ENCODE data around the gene PLK5.

PLK5 gene

DNA sequence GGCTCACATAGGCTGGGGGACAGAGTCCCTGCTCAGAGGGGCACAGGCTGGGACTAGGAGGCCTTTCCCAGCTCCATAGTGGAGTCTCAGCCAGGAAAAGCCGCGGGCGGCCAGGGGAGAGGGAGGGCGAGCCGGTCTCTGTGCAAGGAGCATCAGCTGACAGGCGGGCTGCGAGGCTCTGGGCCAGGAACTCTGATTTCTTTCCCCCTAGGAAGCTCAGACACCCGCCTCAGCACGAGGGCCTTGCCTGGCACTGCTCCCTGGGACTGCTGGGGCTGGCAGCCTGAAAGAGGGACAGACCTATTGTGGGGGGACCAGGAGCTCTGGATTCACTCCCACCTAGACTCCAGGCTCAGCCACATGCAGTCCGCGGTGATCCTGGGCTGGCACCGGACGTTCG, 2.2 kb upstream of the PLK5 start:
- TF ChIP-seq PPARA (CRISPR knock-in tag; IDR thresholded peaks at IDR 0.05; ENCODE audit: borderline replicate concordance) = no peak
- TF ChIP-seq BACH2 (CRISPR knock-in tag; IDR thresholded peaks at IDR 0.05; ENCODE audit: borderline replicate concordance) = no peak
- TF ChIP-seq, protein P1, sequence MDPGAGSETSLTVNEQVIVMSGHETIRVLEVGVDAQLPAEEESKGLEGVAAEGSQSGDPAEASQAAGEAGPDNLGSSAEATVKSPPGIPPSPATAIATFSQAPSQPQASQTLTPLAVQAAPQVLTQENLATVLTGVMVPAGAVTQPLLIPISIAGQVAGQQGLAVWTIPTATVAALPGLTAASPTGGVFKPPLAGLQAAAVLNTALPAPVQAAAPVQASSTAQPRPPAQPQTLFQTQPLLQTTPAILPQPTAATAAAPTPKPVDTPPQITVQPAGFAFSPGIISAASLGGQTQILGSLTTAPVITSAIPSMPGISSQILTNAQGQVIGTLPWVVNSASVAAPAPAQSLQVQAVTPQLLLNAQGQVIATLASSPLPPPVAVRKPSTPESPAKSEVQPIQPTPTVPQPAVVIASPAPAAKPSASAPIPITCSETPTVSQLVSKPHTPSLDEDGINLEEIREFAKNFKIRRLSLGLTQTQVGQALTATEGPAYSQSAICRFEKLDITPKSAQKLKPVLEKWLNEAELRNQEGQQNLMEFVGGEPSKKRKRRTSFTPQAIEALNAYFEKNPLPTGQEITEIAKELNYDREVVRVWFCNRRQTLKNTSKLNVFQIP (CRISPR knock-in tag; IDR thresholded peaks at IDR 0.05; ENCODE audit: borderline replicate concordance, low read depth) = no peak
- TF ChIP-seq, protein P2, sequence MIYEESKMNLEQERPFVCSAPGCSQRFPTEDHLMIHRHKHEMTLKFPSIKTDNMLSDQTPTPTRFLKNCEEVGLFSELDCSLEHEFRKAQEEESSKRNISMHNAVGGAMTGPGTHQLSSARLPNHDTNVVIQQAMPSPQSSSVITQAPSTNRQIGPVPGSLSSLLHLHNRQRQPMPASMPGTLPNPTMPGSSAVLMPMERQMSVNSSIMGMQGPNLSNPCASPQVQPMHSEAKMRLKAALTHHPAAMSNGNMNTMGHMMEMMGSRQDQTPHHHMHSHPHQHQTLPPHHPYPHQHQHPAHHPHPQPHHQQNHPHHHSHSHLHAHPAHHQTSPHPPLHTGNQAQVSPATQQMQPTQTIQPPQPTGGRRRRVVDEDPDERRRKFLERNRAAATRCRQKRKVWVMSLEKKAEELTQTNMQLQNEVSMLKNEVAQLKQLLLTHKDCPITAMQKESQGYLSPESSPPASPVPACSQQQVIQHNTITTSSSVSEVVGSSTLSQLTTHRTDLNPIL (CRISPR knock-in tag; IDR thresholded peaks at IDR 0.05; ENCODE audit: low read depth) = no peak
- TF ChIP-seq TOX (CRISPR knock-in tag; IDR thresholded peaks at IDR 0.05; ENCODE audit: borderline replicate concordance) = no peak
- TF ChIP-seq, protein P3, sequence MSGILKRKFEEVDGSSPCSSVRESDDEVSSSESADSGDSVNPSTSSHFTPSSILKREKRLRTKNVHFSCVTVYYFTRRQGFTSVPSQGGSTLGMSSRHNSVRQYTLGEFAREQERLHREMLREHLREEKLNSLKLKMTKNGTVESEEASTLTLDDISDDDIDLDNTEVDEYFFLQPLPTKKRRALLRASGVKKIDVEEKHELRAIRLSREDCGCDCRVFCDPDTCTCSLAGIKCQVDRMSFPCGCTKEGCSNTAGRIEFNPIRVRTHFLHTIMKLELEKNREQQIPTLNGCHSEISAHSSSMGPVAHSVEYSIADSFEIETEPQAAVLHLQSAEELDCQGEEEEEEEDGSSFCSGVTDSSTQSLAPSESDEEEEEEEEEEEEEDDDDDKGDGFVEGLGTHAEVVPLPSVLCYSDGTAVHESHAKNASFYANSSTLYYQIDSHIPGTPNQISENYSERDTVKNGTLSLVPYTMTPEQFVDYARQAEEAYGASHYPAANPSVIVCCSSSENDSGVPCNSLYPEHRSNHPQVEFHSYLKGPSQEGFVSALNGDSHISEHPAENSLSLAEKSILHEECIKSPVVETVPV (CRISPR knock-in tag; IDR thresholded peaks at IDR 0.05) = no peak
- no peak for TF ChIP-seq RARB (CRISPR knock-in tag; IDR thresholded peaks at IDR 0.05)
- TF ChIP-seq GLIS3 (CRISPR knock-in tag; IDR thresholded peaks at IDR 0.05) = no peak
- no peak for TF ChIP-seq CSDC2 (CRISPR knock-in tag; IDR thresholded peaks at IDR 0.05)
- no peak for TF ChIP-seq PATZ1 (CRISPR knock-in tag; IDR thresholded peaks at IDR 0.05; ENCODE audit: borderline replicate concordance)
- no peak for TF ChIP-seq SNAI2 (CRISPR knock-in tag; IDR thresholded peaks at IDR 0.05)
- no peak for TF ChIP-seq TCF4 (CRISPR knock-in tag; IDR thresholded peaks at IDR 0.05; ENCODE audit: borderline replicate concordance)
- TF ChIP-seq OSR1 (CRISPR knock-in tag; IDR thresholded peaks at IDR 0.05) = no peak
- ATAC-seq = no peak

GRCh38 chr19:1522061-1522460, 1.8 kb upstream of the PLK5 start:
- no peak for TF ChIP-seq SNAI2 (CRISPR knock-in tag; IDR thresholded peaks at IDR 0.05)
- no peak for TF ChIP-seq TOX (CRISPR knock-in tag; IDR thresholded peaks at IDR 0.05; ENCODE audit: borderline replicate concordance)
- TF ChIP-seq ZNF8 (CRISPR knock-in tag; IDR thresholded peaks at IDR 0.05) = no peak
- TF ChIP-seq ZFP30 (CRISPR knock-in tag; IDR thresholded peaks at IDR 0.05) = no peak
- TF ChIP-seq CSDC2 (CRISPR knock-in tag; IDR thresholded peaks at IDR 0.05) = no peak
- no peak for TF ChIP-seq ZNF70 (CRISPR knock-in tag; IDR thresholded peaks at IDR 0.05)
- TF ChIP-seq ZFP3 (CRISPR knock-in tag; IDR thresholded peaks at IDR 0.05) = no peak
- no peak for TF ChIP-seq PPARA (CRISPR knock-in tag; IDR thresholded peaks at IDR 0.05; ENCODE audit: borderline replicate concordance)
- no peak for TF ChIP-seq ZC3H10 (CRISPR knock-in tag; IDR thresholded peaks at IDR 0.05)
- TF ChIP-seq, protein P3 (CRISPR knock-in tag; IDR thresholded peaks at IDR 0.05) = no peak
- TF ChIP-seq TCF4 (CRISPR knock-in tag; IDR thresholded peaks at IDR 0.05; ENCODE audit: borderline replicate concordance) = no peak
- TF ChIP-seq ARNTL (CRISPR knock-in tag; IDR thresholded peaks at IDR 0.05; ENCODE audit: borderline replicate concordance, low read depth) = no peak
- no peak for TF ChIP-seq ESRRG (CRISPR knock-in tag; IDR thresholded peaks at IDR 0.05)
- TF ChIP-seq ZNF565 (CRISPR knock-in tag; conservative IDR thresholded peaks at IDR 0.05; ENCODE audit: low read depth) = no peak
- TF ChIP-seq OSR1 (CRISPR knock-in tag; IDR thresholded peaks at IDR 0.05) = no peak
- TF ChIP-seq, protein P4, sequence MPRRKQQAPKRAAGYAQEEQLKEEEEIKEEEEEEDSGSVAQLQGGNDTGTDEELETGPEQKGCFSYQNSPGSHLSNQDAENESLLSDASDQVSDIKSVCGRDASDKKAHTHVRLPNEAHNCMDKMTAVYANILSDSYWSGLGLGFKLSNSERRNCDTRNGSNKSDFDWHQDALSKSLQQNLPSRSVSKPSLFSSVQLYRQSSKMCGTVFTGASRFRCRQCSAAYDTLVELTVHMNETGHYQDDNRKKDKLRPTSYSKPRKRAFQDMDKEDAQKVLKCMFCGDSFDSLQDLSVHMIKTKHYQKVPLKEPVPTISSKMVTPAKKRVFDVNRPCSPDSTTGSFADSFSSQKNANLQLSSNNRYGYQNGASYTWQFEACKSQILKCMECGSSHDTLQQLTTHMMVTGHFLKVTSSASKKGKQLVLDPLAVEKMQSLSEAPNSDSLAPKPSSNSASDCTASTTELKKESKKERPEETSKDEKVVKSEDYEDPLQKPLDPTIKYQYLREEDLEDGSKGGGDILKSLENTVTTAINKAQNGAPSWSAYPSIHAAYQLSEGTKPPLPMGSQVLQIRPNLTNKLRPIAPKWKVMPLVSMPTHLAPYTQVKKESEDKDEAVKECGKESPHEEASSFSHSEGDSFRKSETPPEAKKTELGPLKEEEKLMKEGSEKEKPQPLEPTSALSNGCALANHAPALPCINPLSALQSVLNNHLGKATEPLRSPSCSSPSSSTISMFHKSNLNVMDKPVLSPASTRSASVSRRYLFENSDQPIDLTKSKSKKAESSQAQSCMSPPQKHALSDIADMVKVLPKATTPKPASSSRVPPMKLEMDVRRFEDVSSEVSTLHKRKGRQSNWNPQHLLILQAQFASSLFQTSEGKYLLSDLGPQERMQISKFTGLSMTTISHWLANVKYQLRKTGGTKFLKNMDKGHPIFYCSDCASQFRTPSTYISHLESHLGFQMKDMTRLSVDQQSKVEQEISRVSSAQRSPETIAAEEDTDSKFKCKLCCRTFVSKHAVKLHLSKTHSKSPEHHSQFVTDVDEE (CRISPR knock-in tag; IDR thresholded peaks at IDR 0.05) = no peak
- TF ChIP-seq PATZ1 (CRISPR knock-in tag; IDR thresholded peaks at IDR 0.05; ENCODE audit: borderline replicate concordance) = no peak
- no peak for TF ChIP-seq RARB (CRISPR knock-in tag; IDR thresholded peaks at IDR 0.05)
- TF ChIP-seq, protein P2 (CRISPR knock-in tag; IDR thresholded peaks at IDR 0.05; ENCODE audit: low read depth) = no peak
- ATAC-seq = no peak

Measured in SK-N-SH treated with all-trans-retinoic acid at 6 μM for 48 hours (cell line).